Duodenal mucosa (tissue), 2 donors: ENCODE results near the gene C6.

Experiments
- H3K27ac ChIP-seq: one replicate; pipeline ENCODE4 v1.7.0; 2013; ENCODE audit warnings: low read depth, low read length
- H3K27me3 ChIP-seq, 2 donors: one replicate each; pipeline ENCODE4 v1.7.0; 2013; ENCODE audit warnings: low read length in 2 of 2, control low read depth in 1 of 2; ENCODE audit not compliant: insufficient read depth in 2 of 2, control insufficient read depth in 1 of 2
- H3K36me3 ChIP-seq, 2 donors: one replicate each; pipeline ENCODE4 v1.7.0; 2013; ENCODE audit warnings: low read length in 2 of 2, control low read depth in 1 of 2; ENCODE audit not compliant: insufficient read depth in 2 of 2, control insufficient read depth in 1 of 2
- H3K4me1 ChIP-seq, 2 donors: one replicate each; pipeline ENCODE4 v1.7.0; 2013; ENCODE audit warnings: low read length in 2 of 2, control low read depth in 1 of 2; ENCODE audit not compliant: insufficient read depth in 2 of 2, control insufficient read depth in 1 of 2
- H3K4me3 ChIP-seq, 2 donors: one replicate each; pipeline ENCODE4 v1.7.0; 2013; ENCODE audit warnings: low read length in 2 of 2, low read depth in 1 of 2
- H3K9ac ChIP-seq, 2 donors: one replicate each; pipeline ENCODE4 v1.7.0; 2013; ENCODE audit warnings: low read length in 2 of 2, low read depth in 1 of 2
- H3K9me3 ChIP-seq, 2 donors: one replicate each; pipeline ENCODE4 v1.7.0; 2013; ENCODE audit warnings: low read length in 2 of 2, control low read depth in 1 of 2; ENCODE audit not compliant: control insufficient read depth in 1 of 2

The C6 gene

GRCh38 chr5:41213340-41213739 lies at the start of gene C6:
Gene C6, minus strand, starts transcription at chr5:41213532. Its CDS starts 10,302 bp downstream, at chr5:41203230.
- H3K4me3 ChIP-seq, result no peak within 1 kb of the TSS
- H3K9me3 ChIP-seq, result no peaks in the 10 kb centered on the region

GRCh38 chr5:41256400-41256799 lies 43.1 kb upstream of the C6 start:
- no peak overlapping the region for H3K4me3 ChIP-seq
- no peaks in the 10 kb centered on the region for H3K27me3 ChIP-seq
- H3K4me1 ChIP-seq, result no peaks in the 10 kb centered on the region

More at GRCh38 chr5:41213340-41213739, at the start of gene C6:
- H3K4me1 ChIP-seq, result peaks cover 0 to 3% of the 10 kb centered on the region in 2 donors
- H3K27ac ChIP-seq, result no peak within 1 kb of the TSS
- H3K36me3 ChIP-seq, result no peaks in the 10 kb centered on the region
- no peak within 1 kb of the TSS for H3K9ac ChIP-seq
- no peaks in the 10 kb centered on the region for H3K27me3 ChIP-seq

GRCh38 chr5:41253109-41253508 lies 39.8 kb upstream of the C6 start:
- H3K27me3 ChIP-seq, result no peaks in the 10 kb centered on the region
- H3K9ac ChIP-seq, result no peak overlapping the region
- no peak overlapping the region for H3K27ac ChIP-seq
- H3K4me3 ChIP-seq, result no peak overlapping the region
- no peaks in the 10 kb centered on the region for H3K9me3 ChIP-seq
- H3K4me1 ChIP-seq, result no peaks in the 10 kb centered on the region
- no peaks in the 10 kb centered on the region for H3K36me3 ChIP-seq

More at GRCh38 chr5:41256400-41256799, 43.1 kb upstream of the C6 start:
- no peak overlapping the region for H3K9ac ChIP-seq
- no peaks in the 10 kb centered on the region for H3K36me3 ChIP-seq
- no peak overlapping the region for H3K27ac ChIP-seq
- no peaks in the 10 kb centered on the region for H3K9me3 ChIP-seq

DNA sequence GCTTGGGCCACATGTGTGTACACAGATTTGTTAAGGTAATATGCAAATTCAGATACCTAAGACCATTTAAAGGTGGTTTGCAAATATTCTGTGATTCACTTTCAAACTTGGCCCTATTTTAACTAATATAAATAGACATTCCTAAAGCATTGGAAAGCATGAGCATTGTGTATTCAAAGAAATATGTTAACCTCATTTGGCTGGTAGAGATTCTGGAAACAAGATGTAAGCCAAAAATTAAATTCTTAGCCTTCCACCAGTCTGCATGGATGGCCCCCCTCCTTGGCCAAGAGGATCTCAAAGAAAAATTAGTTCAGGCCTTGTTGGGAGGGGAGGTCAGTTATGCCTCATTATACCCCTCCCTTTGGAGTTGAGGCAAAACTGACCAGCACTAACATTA lies 38.7 kb upstream of the C6 start:
- H3K4me1 ChIP-seq, result no peaks in the 10 kb centered on the region
- no peak overlapping the region for H3K4me3 ChIP-seq
- no peaks in the 10 kb centered on the region for H3K27me3 ChIP-seq
- H3K9me3 ChIP-seq, result no peaks in the 10 kb centered on the region
- H3K9ac ChIP-seq, result no peak overlapping the region
- no peak overlapping the region for H3K27ac ChIP-seq
- H3K36me3 ChIP-seq, result no peaks in the 10 kb centered on the region

DNA sequence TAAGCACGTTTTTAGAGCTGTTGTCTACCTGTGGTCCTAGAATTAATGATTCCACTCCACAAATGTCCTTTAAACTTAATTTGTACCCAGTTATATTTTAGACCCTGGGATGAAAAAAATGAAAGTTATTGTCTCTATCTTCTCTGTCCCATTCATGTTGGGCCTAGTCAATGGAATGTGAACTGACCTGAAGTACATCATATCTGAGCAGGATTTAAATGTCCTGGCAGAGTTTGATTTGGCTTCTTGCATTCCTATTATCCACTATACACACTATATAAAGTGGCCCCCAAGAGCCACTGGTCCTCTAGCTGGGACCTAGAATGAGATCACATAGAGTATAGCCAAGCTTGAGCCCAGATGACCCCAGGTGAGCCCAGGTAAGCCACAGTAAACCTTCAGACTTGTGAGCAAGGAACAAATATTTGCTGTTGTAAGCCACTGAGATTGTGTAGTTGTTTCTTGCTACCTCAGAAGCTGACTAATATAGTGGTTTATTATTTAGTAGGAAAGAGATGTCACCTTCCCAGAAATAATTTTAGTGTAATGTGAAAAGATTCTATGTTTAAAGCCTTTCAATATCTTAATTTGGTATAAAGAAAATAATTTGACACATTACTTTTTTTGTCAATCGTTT lies 37.1 kb upstream of the C6 start:
- Histone ChIP-seq H3K9me3 (no peaks in the 10 kb centered on the region), H3K36me3 (no peaks in the 10 kb centered on the region), H3K9ac (no peak overlapping the region), H3K27me3 (no peaks in the 10 kb centered on the region), H3K4me3 (no peak overlapping the region), H3K27ac (no peak overlapping the region), H3K4me1 (no peaks in the 10 kb centered on the region)

DNA sequence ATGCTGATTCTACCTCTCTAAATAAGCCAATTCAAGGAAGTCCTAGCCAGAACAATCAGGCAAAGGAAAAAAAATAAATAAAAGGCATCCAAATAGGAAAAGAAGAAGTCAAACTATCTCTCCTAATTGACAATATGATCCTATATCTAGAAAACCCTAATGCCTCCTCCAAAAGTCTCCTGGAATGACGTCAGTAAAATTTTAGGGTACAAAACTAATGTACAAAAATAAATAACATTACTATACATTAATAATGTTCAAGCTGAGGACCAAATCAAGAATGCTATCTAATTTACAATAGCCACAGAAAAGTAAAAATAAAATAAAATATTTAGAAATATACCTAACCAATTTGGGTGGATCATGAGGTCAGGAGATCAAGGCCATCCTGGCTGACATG lies 33.8 kb upstream of the C6 start:
- H3K9me3 ChIP-seq, result no peaks in the 10 kb centered on the region
- no peak overlapping the region for H3K27ac ChIP-seq
- H3K36me3 ChIP-seq, result no peaks in the 10 kb centered on the region
- no peak overlapping the region for H3K9ac ChIP-seq
- H3K27me3 ChIP-seq, result no peaks in the 10 kb centered on the region
- H3K4me3 ChIP-seq, result no peak overlapping the region
- H3K4me1 ChIP-seq, result no peaks in the 10 kb centered on the region

GRCh38 chr5:41246376-41246775 lies 33.0 kb upstream of the C6 start:
- no peaks in the 10 kb centered on the region for H3K9me3 ChIP-seq
- no peaks in the 10 kb centered on the region for H3K36me3 ChIP-seq
- no peak overlapping the region for H3K9ac ChIP-seq
- H3K4me3 ChIP-seq, result no peak overlapping the region
- no peaks in the 10 kb centered on the region for H3K4me1 ChIP-seq
- no peaks in the 10 kb centered on the region for H3K27me3 ChIP-seq
- no peak overlapping the region for H3K27ac ChIP-seq

- no peaks in the 10 kb centered on the region for H3K36me3 ChIP-seq
- H3K4me1 ChIP-seq, result peaks cover 0 to 3% of the 10 kb centered on the region in 2 donors
- no peaks in the 10 kb centered on the region for H3K27me3 ChIP-seq
- no peak overlapping the region for H3K9ac ChIP-seq
- H3K27ac ChIP-seq, result no peak overlapping the region
- no peak overlapping the region for H3K4me3 ChIP-seq
- peaks cover 3 to 10% of the 10 kb centered on the region in 2 donors for H3K9me3 ChIP-seq
These were observed 30.2 kb upstream of the C6 start for GRCh38 chr5:41243558-41243957.

DNA sequence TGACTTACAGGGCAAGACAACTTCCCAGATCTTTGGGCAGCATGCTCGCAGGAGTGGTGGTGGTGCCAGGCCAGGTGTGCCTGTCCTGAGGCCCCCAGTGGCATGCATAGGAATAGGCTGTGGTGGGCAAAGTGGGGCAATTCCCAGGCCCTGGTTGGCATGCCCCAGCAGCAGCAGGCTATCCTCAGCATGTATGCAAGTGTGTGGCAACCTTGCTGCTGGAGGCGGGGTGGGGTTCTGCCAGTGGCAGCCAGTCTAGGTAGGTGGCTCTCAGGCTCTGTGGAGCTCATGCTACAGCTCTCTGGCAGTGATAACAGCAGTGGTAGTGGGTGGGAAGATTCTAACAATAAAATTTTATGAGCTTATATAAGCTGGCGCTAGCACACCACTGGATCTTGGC lies 27.7 kb upstream of the C6 start:
- Histone ChIP-seq H3K27me3 (no peaks in the 10 kb centered on the region), H3K9ac (no peak overlapping the region), H3K4me1 (peaks cover 0 to 3% of the 10 kb centered on the region in 2 donors), H3K36me3 (no peaks in the 10 kb centered on the region), H3K27ac (no peak overlapping the region), H3K4me3 (no peak overlapping the region), H3K9me3 (peaks cover 3 to 10% of the 10 kb centered on the region in 2 donors)

- H3K27ac ChIP-seq, result no peak overlapping the region
- H3K9me3 ChIP-seq, result peaks cover 3 to 10% of the 10 kb centered on the region in 2 donors
- H3K4me3 ChIP-seq, result no peak overlapping the region
- H3K27me3 ChIP-seq, result no peaks in the 10 kb centered on the region
- peaks cover 0 to 3% of the 10 kb centered on the region in 2 donors for H3K4me1 ChIP-seq
- no peak overlapping the region for H3K9ac ChIP-seq
- no peaks in the 10 kb centered on the region for H3K36me3 ChIP-seq
These were observed 27.1 kb upstream of the C6 start for GRCh38 chr5:41240390-41240789.
